22Rv1 (cell line): ENCODE data around the gene ULK4.

Experiments used
- CTCF ChIP-seq: fragments of 450-650 bp; IDR thresholded peaks from 2 replicates; pipeline ENCODE4 v1.5.1; 2017; ENCODE audit warnings: mild to moderate bottlenecking
- ZFX ChIP-seq: fragments of 450-650 bp; IDR thresholded peaks from 2 replicates; pipeline ENCODE4 v1.6.1; 2017; ENCODE audit warnings: antibody characterized with exemption, borderline replicate concordance

GRCh38 chr3:41592753-41593510 lies 369.0 kb downstream of the ULK4 start:
- TF ChIP-seq CTCF, result no peak
- TF ChIP-seq ZFX, result no peak
